Breast epithelium (tissue), 4 donors: ENCODE measurements around the gene ZC3H7A. TPM values are rescaled to one million over a fixed set of nuclear protein-coding genes. Genes with fewer than 3 reads are reported as not detected.
A peak's percentile ranks its signal among the peaks of the same experiment; 100 is the strongest.
"Not testable (repeated sequence)": the region's sequence is repeated elsewhere in the genome, so short reads cannot be mapped to it uniquely, and the experiment has no call there.

Source experiments
- DNase-seq, 2 donors: peaks; one replicate each; pipeline ENCODE4 v3.0.0-alpha.2; 2019; ENCODE audit warnings: low spot score in 2 of 2
- H3K27ac ChIP-seq, 2 donors: fragments of 200-600 bp; sonication (generic) in 1 of 2; one replicate each; pipeline ENCODE4 v1.5.1; 2016 to 2019; ENCODE audit warnings: mild to moderate bottlenecking in 1 of 2
- H3K27me3 ChIP-seq, 2 donors: fragments of 200-600 bp; sonication (generic) in 1 of 2; one replicate each; pipeline versions ENCODE4 v1.5.1 to v1.6.0; 2017 to 2019; ENCODE audit warnings: control low read depth in 1 of 2, mild to moderate bottlenecking in 1 of 2
- H3K36me3 ChIP-seq: fragments of 200-600 bp; one replicate; pipeline ENCODE4 v1.5.1; 2019
- H3K4me1 ChIP-seq, 2 donors: fragments of 200-600 bp; sonication (generic); one replicate each; pipeline ENCODE4 v1.5.1; 2016 to 2019; ENCODE audit warnings: control low read depth in 1 of 2
- H3K4me3 ChIP-seq, 3 donors: fragments of 200-600 bp; sonication (generic); 1 replicate in 2 of 3; 2 replicates in 1 of 3; pipeline ENCODE4 v1.5.1; 2016 to 2019; ENCODE audit warnings: mild to moderate bottlenecking in 3 of 3, moderate library complexity in 2 of 3
- H3K9me3 ChIP-seq, 2 donors: fragments of 200-600 bp; sonication (generic) in 1 of 2; one replicate each; pipeline ENCODE4 v1.5.1; 2016 to 2019; ENCODE audit warnings: control low read depth in 1 of 2
- POLR2A ChIP-seq: fragments of 450-650 bp; IDR thresholded peaks from one replicate; pipeline ENCODE4 v1.6.1; 2016; ENCODE audit warnings: antibody characterized with exemption, mild to moderate bottlenecking, moderate library complexity
- POLR2AphosphoS5 ChIP-seq, 3 donors: sonication (generic); formaldehyde crosslinking; IDR thresholded peaks; one replicate each; pipeline ENCODE4 v1.6.1; 2017; ENCODE audit warnings: antibody characterized with exemption in 3 of 3
- intact Hi-C: fragments of 100-400 bp; cut with DNase I; formaldehyde crosslinking; loops from one replicate; pipeline ENCODE4 v1.15.1; 2023; ENCODE audit warnings: low total_unique reads
- total RNA-seq, 3 donors: library from RNA; depleted of rRNA; stranded (reverse); fragments of >200 nt; gene quantifications; one replicate each; pipeline ENCODE4 v1.1.0, GENCODE V29; 2016
- TF ChIP-seq, protein P1 (sequence below), 3 donors: fragments of 450-650 bp; IDR thresholded peaks; one replicate each; pipeline ENCODE4 v1.5.1; 2016 to 2017; ENCODE audit warnings: antibody characterized with exemption in 3 of 3, mild to moderate bottlenecking in 3 of 3, moderate library complexity in 3 of 3

Gene ZC3H7A
- total RNA-seq, 3 donors from 2014 or later: 58.4 to 70.7 (median 67.5) TPM

DNA sequence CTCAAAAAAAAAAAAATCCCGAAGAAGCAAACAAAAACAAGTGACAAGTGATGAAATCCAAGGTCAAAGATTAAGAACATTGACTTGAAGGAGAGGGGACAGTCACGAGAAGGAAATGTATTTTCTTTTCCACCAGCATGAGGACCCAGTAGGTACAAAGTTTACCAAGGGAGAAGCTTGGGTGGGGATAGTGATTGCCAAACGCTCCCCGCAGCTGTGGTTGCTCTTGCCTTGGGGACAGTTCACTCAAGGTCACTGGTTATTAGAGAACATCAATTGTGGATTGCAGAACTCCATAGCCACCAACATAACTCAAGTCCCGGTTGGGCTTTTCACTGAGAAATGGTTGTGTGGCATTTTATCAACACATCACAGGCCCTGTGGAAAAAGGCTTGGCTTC, 27.3 kb upstream of the ZC3H7A start:
- H3K27ac ChIP-seq: no peak overlapping the region
- TF ChIP-seq POLR2A (no peak), POLR2AphosphoS5 (IDR thresholded peaks at IDR 0.05) (peak in 2 of 3 donors; percentile 19 to 39)
- TF ChIP-seq, protein P1, sequence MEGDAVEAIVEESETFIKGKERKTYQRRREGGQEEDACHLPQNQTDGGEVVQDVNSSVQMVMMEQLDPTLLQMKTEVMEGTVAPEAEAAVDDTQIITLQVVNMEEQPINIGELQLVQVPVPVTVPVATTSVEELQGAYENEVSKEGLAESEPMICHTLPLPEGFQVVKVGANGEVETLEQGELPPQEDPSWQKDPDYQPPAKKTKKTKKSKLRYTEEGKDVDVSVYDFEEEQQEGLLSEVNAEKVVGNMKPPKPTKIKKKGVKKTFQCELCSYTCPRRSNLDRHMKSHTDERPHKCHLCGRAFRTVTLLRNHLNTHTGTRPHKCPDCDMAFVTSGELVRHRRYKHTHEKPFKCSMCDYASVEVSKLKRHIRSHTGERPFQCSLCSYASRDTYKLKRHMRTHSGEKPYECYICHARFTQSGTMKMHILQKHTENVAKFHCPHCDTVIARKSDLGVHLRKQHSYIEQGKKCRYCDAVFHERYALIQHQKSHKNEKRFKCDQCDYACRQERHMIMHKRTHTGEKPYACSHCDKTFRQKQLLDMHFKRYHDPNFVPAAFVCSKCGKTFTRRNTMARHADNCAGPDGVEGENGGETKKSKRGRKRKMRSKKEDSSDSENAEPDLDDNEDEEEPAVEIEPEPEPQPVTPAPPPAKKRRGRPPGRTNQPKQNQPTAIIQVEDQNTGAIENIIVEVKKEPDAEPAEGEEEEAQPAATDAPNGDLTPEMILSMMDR (IDR thresholded peaks at IDR 0.05): no peak
- intact Hi-C loops: no loop called here
- H3K36me3 ChIP-seq: no peaks in the 10 kb centered on the region
- H3K4me3 ChIP-seq: no peak overlapping the region
- H3K27me3 ChIP-seq: no peaks in the 10 kb centered on the region
- H3K4me1 ChIP-seq: no peaks in the 10 kb centered on the region
- no peak for DNase-seq
- no peaks in the 10 kb centered on the region for H3K9me3 ChIP-seq

DNA sequence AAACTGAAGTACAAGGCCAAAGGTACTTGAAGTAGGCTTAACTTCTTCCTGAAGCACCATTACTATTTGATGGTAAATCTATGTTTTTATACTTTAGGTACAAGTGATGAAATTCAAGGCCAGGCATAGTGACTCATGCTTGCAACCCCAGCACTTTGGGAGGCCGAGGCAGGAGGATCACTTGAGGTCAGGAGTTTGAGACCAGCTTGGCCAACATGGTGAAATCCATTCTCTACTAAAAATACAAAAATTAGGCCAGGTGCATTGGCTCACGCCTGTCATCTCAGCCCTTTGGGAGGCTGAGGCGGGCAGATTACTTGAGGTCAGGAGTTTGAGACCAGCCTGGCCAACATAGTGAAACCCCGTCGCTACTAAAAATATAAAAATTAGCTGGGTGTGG, 26.6 kb upstream of the ZC3H7A start:
- H3K4me1 ChIP-seq, intact Hi-C loops, H3K4me3 ChIP-seq, H3K36me3 ChIP-seq, H3K27ac ChIP-seq, H3K27me3 ChIP-seq, DNase-seq, H3K9me3 ChIP-seq: not testable (repeated sequence)

DNA sequence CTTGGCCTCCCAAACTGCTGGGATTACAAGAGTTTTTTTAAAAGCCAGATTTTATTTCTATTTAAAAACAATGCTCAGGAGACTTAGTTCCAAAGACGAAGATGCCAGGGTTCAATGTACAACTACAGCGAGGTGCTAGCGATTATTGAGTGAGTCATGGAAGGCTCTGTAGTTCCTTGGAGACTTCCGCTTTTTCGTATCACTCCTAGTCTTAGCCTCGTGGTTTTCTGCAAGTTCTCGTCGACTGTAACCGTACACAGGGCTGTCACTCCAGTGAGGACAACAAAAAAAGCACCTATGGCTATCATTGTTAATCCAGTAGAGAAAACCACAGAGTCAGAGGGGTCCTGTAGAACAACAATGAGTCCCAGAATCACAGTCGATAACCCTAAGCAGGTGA, 22.7 kb upstream of the ZC3H7A start:
- intact Hi-C loops: no loop called here
- TF ChIP-seq, protein P1 (IDR thresholded peaks at IDR 0.05): no peak
- TF ChIP-seq POLR2A (no peak), POLR2AphosphoS5 (IDR thresholded peaks at IDR 0.05) (no peak)
- H3K27ac ChIP-seq: no peak overlapping the region
- H3K27me3 ChIP-seq: no peaks in the 10 kb centered on the region
- H3K36me3 ChIP-seq: no peaks in the 10 kb centered on the region
- DNase-seq: no peak
- no peaks in the 10 kb centered on the region for H3K4me1 ChIP-seq
- H3K9me3 ChIP-seq: no peaks in the 10 kb centered on the region
- no peak overlapping the region for H3K4me3 ChIP-seq

DNA sequence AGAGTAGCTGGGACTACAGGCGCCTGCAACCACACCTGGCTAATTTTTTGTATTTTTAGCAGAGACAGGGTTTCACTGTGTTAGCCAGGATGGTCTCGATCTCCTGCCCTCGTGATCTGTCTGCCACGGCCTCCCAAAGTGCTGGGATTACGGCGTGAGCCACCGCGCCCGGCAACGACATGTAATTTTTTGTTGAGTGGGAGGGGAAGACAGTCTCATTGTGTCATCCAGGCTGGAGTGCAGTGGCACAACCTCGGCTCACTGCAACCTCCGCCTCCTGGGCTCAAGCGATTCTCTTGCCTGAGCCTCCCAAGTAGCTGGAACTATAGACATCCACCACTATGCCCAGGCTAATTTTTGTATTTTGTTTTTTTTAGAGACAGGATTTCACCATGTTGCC, 21.9 kb upstream of the ZC3H7A start:
- H3K4me1 ChIP-seq, intact Hi-C loops, H3K36me3 ChIP-seq, H3K4me3 ChIP-seq, DNase-seq, H3K9me3 ChIP-seq, H3K27ac ChIP-seq, H3K27me3 ChIP-seq: not testable (repeated sequence)

DNA sequence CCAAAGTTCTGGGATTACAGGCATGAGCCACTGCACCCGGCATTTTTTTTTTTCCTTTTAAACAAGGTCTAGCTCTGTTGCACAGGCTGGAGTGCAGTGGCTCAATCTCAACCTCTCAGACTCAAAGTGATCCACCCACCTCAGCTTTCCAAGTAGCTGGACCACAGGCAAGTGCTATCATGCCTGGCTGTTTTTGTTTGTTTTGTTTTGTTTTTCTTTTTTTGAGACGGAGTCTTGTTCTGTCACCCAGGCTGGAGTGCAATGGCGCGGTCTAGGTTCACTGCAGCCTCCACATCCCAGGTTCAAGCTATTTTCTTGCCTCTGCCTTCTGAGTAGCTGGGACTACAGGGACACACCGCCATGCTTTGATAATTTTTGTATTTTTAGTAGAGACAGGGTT, 19.1 kb upstream of the ZC3H7A start:
- no peak for DNase-seq

DNA sequence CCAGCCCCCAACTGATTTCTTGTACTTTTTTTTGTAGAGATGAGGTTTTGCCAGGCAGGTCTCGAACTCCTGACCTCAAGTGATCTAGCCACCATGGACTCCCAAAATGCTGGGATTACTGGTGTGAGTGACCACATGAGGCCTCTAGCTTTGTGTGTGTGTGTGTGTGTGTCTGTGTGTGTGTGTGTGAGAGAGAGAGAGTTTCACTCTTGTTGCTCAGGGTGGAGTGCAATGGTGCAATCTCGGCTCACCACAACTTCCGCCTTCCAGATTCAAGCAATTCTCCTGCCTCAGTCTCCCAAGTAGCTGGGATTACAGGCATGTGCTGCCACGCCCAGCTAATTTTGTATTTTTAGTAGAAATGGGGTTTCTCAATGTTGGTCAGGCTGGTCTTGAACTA, 17.7 kb upstream of the ZC3H7A start:
- intact Hi-C loops, DNase-seq, H3K27ac ChIP-seq, H3K9me3 ChIP-seq, H3K4me1 ChIP-seq, H3K36me3 ChIP-seq, H3K27me3 ChIP-seq, H3K4me3 ChIP-seq: not testable (repeated sequence)

More for the DNA sequence above, 19.1 kb upstream of the ZC3H7A start:
- H3K4me3 ChIP-seq: no peak overlapping the region
- no peaks in the 10 kb centered on the region for H3K36me3 ChIP-seq
- no peaks in the 10 kb centered on the region for H3K4me1 ChIP-seq
- intact Hi-C loops: no loop called here
- H3K27me3 ChIP-seq: no peaks in the 10 kb centered on the region
- H3K9me3 ChIP-seq: no peaks in the 10 kb centered on the region
- no peak overlapping the region for H3K27ac ChIP-seq
- TF ChIP-seq, protein P1 (IDR thresholded peaks at IDR 0.05): no peak
- TF ChIP-seq POLR2A: no peak
- no peak for TF ChIP-seq POLR2AphosphoS5 (IDR thresholded peaks at IDR 0.05)

DNA sequence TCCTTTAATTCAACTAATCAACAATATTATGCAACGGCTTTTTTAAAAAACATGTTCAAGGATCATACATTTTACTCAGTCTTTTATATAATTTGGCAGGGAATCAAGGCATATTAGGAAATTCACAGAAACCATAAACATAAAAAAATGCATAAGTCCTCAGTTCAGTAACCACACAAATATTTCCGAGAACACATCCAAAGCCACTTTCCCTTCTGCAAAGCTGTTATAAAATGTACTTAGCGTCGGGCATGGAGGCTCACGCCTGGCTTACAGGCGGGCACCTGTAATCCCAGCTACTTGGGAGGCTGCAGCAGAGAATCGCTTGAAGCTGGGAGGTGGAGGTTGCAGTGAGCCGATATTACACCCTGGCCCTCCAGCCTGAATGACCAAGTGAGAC, 9.7 kb upstream of the ZC3H7A start:
- Histone ChIP-seq H3K36me3 (no peaks in the 10 kb centered on the region), H3K9me3 (no peaks in the 10 kb centered on the region), H3K27ac (no peak overlapping the region), H3K27me3 (no peaks in the 10 kb centered on the region), H3K4me1 (no peaks in the 10 kb centered on the region), H3K4me3 (no peak overlapping the region)
- intact Hi-C loops: no loop called here
- no peak for DNase-seq
- TF ChIP-seq POLR2A (no peak), POLR2AphosphoS5 (IDR thresholded peaks at IDR 0.05) (no peak)
- TF ChIP-seq, protein P1 (IDR thresholded peaks at IDR 0.05): no peak
